Measurements from ENCODE around the gene KRT6A. TPM values are rescaled to one million over a fixed set of nuclear protein-coding genes. Genes with fewer than 3 reads are reported as not detected.

KRT6A gene
- polyA plus RNA-seq (2013, experiment 1 of 2; ENCODE audit: insufficient read length): not detected
- 0.71 TPM for polyA plus RNA-seq (2013, experiment 2 of 2; ENCODE audit: insufficient read length)

GRCh38 chr12:52493172-52493571, at the start of gene KRT6A:
Gene KRT6A, minus strand, starts transcription at chr12:52493257. Its CDS starts 69 bp downstream, at chr12:52493188.
- DNase-seq: no peak

- DNase-seq: no peak
Measured at GRCh38 chr12:52542157-52542556, 49.1 kb upstream of the KRT6A start.

- DNase-seq: no peak
Measured at GRCh38 chr12:52541709-52542108, 48.7 kb upstream of the KRT6A start.

- DNase-seq: no peak
Measured at GRCh38 chr12:52540531-52540930, 47.5 kb upstream of the KRT6A start.

GRCh38 chr12:52539821-52540173, 46.7 kb upstream of the KRT6A start:
- DNase-seq: no peak

- DNase-seq: peak; percentile 83
Measured at GRCh38 chr12:52539083-52539820, 46.2 kb upstream of the KRT6A start.

GRCh38 chr12:52537101-52537500, 44.0 kb upstream of the KRT6A start:
- DNase-seq: no peak

GRCh38 chr12:52535574-52535973, 42.5 kb upstream of the KRT6A start:
- DNase-seq: no peak

- no peak for DNase-seq
Measured at GRCh38 chr12:52534482-52534881, 41.4 kb upstream of the KRT6A start.

GRCh38 chr12:52533686-52534470, 40.8 kb upstream of the KRT6A start:
- DNase-seq: no peak

- DNase-seq: no peak
Measured at GRCh38 chr12:52532636-52533035, 39.6 kb upstream of the KRT6A start.

- DNase-seq: no peak
Measured at GRCh38 chr12:52531566-52532300, 38.7 kb upstream of the KRT6A start.

GRCh38 chr12:52530905-52531304, 37.8 kb upstream of the KRT6A start:
- no peak for DNase-seq

GRCh38 chr12:52530366-52530765, 37.3 kb upstream of the KRT6A start:
- DNase-seq: no peak

GRCh38 chr12:52529846-52530245, 36.8 kb upstream of the KRT6A start:
- DNase-seq: no peak

GRCh38 chr12:52529417-52529816, 36.4 kb upstream of the KRT6A start:
- DNase-seq: no peak

- no peak for DNase-seq
Measured at GRCh38 chr12:52528641-52529143, 35.6 kb upstream of the KRT6A start.

GRCh38 chr12:52527121-52527800, 34.2 kb upstream of the KRT6A start:
- no peak for DNase-seq

- no peak for DNase-seq
Measured at GRCh38 chr12:52526511-52526951, 33.5 kb upstream of the KRT6A start.

GRCh38 chr12:52525661-52526499, 32.8 kb upstream of the KRT6A start:
- DNase-seq: no peak

GRCh38 chr12:52524898-52525591, 32.0 kb upstream of the KRT6A start:
- DNase-seq: no peak
